Neutrophil (primary cell): ENCODE measurements around the gene CACNA1E.
A peak's percentile ranks its signal among the peaks of the same experiment; 100 is the strongest.
"Not testable (repeated sequence)": the region's sequence is repeated elsewhere in the genome, so short reads cannot be mapped to it uniquely, and the experiment has no call there.

ENCODE experiments used
- H3K27ac ChIP-seq: fragments of 200-600 bp; sonication (generic); 2 replicates; pipeline ENCODE4 v1.5.1; 2016; ENCODE audit warnings: mild to moderate bottlenecking, moderate library complexity
- H3K27me3 ChIP-seq: fragments of 200-600 bp; sonication (generic); 2 replicates; pipeline ENCODE4 v1.6.0; 2016; ENCODE audit warnings: mild to moderate bottlenecking
- H3K36me3 ChIP-seq: fragments of 200-600 bp; sonication (generic); 2 replicates; pipeline ENCODE4 v1.5.1; 2017
- H3K4me1 ChIP-seq, 2 experiments: fragments of 200-600 bp in 1 of 2; sonication (generic) in 1 of 2; 1 replicate in 1 of 2; 2 replicates in 1 of 2; pipeline versions ENCODE4 v1.5.1 to v1.6.1; 2013 to 2016; ENCODE audit warnings: low read depth in 1 of 2, low read length in 1 of 2, mild to moderate bottlenecking in 1 of 2, moderate library complexity in 1 of 2; ENCODE audit not compliant: control insufficient read depth in 1 of 2, insufficient read depth in 1 of 2
- H3K4me3 ChIP-seq, 2 experiments: fragments of 200-600 bp in 1 of 2; sonication (generic) in 1 of 2; 1 replicate in 1 of 2; 2 replicates in 1 of 2; pipeline ENCODE4 v1.5.1; 2013 to 2016; ENCODE audit warnings: low read depth in 1 of 2, low read length in 1 of 2, mild to moderate bottlenecking in 1 of 2, moderate library complexity in 1 of 2
- H3K9me3 ChIP-seq: fragments of 200-600 bp; sonication (generic); 2 replicates; pipeline ENCODE4 v1.5.1; 2016
- CTCF ChIP-seq: fragments of 200-600 bp; sonication (generic); IDR thresholded peaks from 2 replicates; pipeline ENCODE4 v1.5.1; 2016; ENCODE audit warnings: antibody characterized with exemption

The CACNA1E gene

GRCh38 chr1:181531441-181531840 lies 48.1 kb downstream of the CACNA1E start:
- Histone ChIP-seq H3K27ac (no peak overlapping the region), H3K4me3 (no peak overlapping the region), H3K9me3 (peaks cover 4% of the 10 kb centered on the region), H3K4me1 (no peaks in the 10 kb centered on the region), H3K36me3 (no peaks in the 10 kb centered on the region), H3K27me3 (peaks cover 8% of the 10 kb centered on the region)
- no peak for TF ChIP-seq CTCF

GRCh38 chr1:181531951-181532600 lies 48.8 kb downstream of the CACNA1E start:
- Histone ChIP-seq H3K4me3 (no peak overlapping the region), H3K27ac (no peak overlapping the region)

GRCh38 chr1:181538836-181539235 lies 55.5 kb downstream of the CACNA1E start:
- Histone ChIP-seq H3K9me3 (no peaks in the 10 kb centered on the region), H3K4me1 (peaks cover 6 to 12% of the 10 kb centered on the region in 2 experiments), H3K27ac (no peak overlapping the region), H3K27me3 (peaks cover 29% of the 10 kb centered on the region), H3K4me3 (no peak overlapping the region), H3K36me3 (no peaks in the 10 kb centered on the region)
- no peak for TF ChIP-seq CTCF

More at GRCh38 chr1:181531951-181532600, 48.8 kb downstream of the CACNA1E start:
- peaks cover 4% of the 10 kb centered on the region for H3K9me3 ChIP-seq
- H3K27me3 ChIP-seq = peaks cover 8% of the 10 kb centered on the region
- TF ChIP-seq CTCF = no peak
- no peaks in the 10 kb centered on the region for H3K4me1 ChIP-seq
- H3K36me3 ChIP-seq = no peaks in the 10 kb centered on the region

GRCh38 chr1:181541458-181541857 lies 58.1 kb downstream of the CACNA1E start:
- Histone ChIP-seq H3K27ac (no peak overlapping the region), H3K36me3 (no peaks in the 10 kb centered on the region)

GRCh38 chr1:181541947-181542346 lies 58.6 kb downstream of the CACNA1E start:
- no peak for TF ChIP-seq CTCF
- Histone ChIP-seq H3K9me3 (no peaks in the 10 kb centered on the region), H3K4me3 (no peak overlapping the region), H3K36me3 (no peaks in the 10 kb centered on the region), H3K27me3 (peaks cover 56% of the 10 kb centered on the region), H3K27ac (peak overlapping the region; percentile 61), H3K4me1 (peaks cover 6 to 12% of the 10 kb centered on the region in 2 experiments)

More at GRCh38 chr1:181541458-181541857, 58.1 kb downstream of the CACNA1E start:
- no peaks in the 10 kb centered on the region for H3K9me3 ChIP-seq
- H3K27me3 ChIP-seq = peaks cover 51% of the 10 kb centered on the region
- TF ChIP-seq CTCF = no peak
- H3K4me3 ChIP-seq = no peak overlapping the region
- peaks cover 6 to 12% of the 10 kb centered on the region in 2 experiments for H3K4me1 ChIP-seq

GRCh38 chr1:181542406-181542805 lies 59.1 kb downstream of the CACNA1E start:
- Histone ChIP-seq H3K27me3 (peaks cover 60% of the 10 kb centered on the region), H3K27ac (peak overlapping the region; percentile 61), H3K4me1 (peaks cover 6 to 12% of the 10 kb centered on the region in 2 experiments)
- H3K4me3 ChIP-seq, H3K36me3 ChIP-seq, H3K9me3 ChIP-seq: not testable (repeated sequence)
